Hepatocyte (in vitro differentiated cells): Measurements from ENCODE around the gene LRRC37B. TPM values are rescaled to one million over a fixed set of nuclear protein-coding genes. Genes with fewer than 3 reads are reported as not detected.

ENCODE experiments used
- DNase-seq: peaks from one replicate; pipeline ENCODE4 v3.0.0-alpha.2; 2016; ENCODE audit warnings: low spot score
- H2AFZ ChIP-seq: fragments of 200-600 bp; sonication (generic); 2 replicates; pipeline ENCODE4 v1.6.0; 2016; ENCODE audit warnings: antibody characterized with exemption, mild to moderate bottlenecking
- H3K27ac ChIP-seq: fragments of 200-600 bp; sonication (generic); 2 replicates; pipeline ENCODE4 v1.5.1; 2016; ENCODE audit warnings: mild to moderate bottlenecking
- H3K27me3 ChIP-seq: fragments of 200-600 bp; sonication (generic); 2 replicates; pipeline ENCODE4 v1.6.1; 2016
- H3K36me3 ChIP-seq: fragments of 200-600 bp; sonication (generic); replicated peaks from 2 replicates; pipeline ENCODE4 v1.5.1; 2016; ENCODE audit warnings: low read depth; ENCODE audit not compliant: insufficient read depth
- H3K4me1 ChIP-seq: fragments of 200-600 bp; sonication (generic); 2 replicates; pipeline ENCODE4 v1.5.1; 2016; ENCODE audit warnings: mild to moderate bottlenecking, moderate library complexity; ENCODE audit not compliant: insufficient read depth
- H3K4me2 ChIP-seq: fragments of 200-600 bp; sonication (generic); 2 replicates; pipeline ENCODE4 v1.6.0; 2016
- H3K4me3 ChIP-seq: fragments of 200-600 bp; sonication (generic); 2 replicates; pipeline ENCODE4 v1.5.1; 2016; ENCODE audit warnings: mild to moderate bottlenecking
- H3K79me2 ChIP-seq: fragments of 200-600 bp; sonication (generic); 2 replicates; pipeline ENCODE4 v1.6.0; 2017; ENCODE audit warnings: mild to moderate bottlenecking
- H3K9me2 ChIP-seq: fragments of 200-600 bp; sonication (generic); replicated peaks from 2 replicates; pipeline ENCODE4 v1.6.0; 2017; ENCODE audit warnings: mild to moderate bottlenecking; ENCODE audit not compliant: insufficient read depth
- H3K9me3 ChIP-seq: fragments of 200-600 bp; sonication (generic); 2 replicates; pipeline ENCODE4 v1.5.1; 2016; ENCODE audit warnings: low read depth, mild to moderate bottlenecking
- H4K20me1 ChIP-seq: fragments of 200-600 bp; sonication (generic); 2 replicates; pipeline ENCODE4 v1.6.0; 2016; ENCODE audit warnings: mild to moderate bottlenecking; ENCODE audit not compliant: insufficient read depth, poor library complexity, severe bottlenecking
- CTCF ChIP-seq: fragments of 200-600 bp; sonication (generic); IDR thresholded peaks from 2 replicates; pipeline ENCODE4 v1.5.1; 2016; ENCODE audit warnings: antibody characterized with exemption, mild to moderate bottlenecking; ENCODE audit not compliant: poor library complexity
- EZH2 ChIP-seq: fragments of 200-600 bp; sonication (generic); IDR thresholded peaks from 2 replicates; pipeline ENCODE4 v1.6.1; 2016; ENCODE audit warnings: antibody characterized with exemption, mild to moderate bottlenecking, borderline replicate concordance
- EZH2phosphoT487 ChIP-seq: fragments of 200-600 bp; sonication (generic); IDR thresholded peaks from one replicate; pipeline ENCODE4 v1.6.1; 2018; ENCODE audit warnings: antibody characterized with exemption, mild to moderate bottlenecking, low read depth, moderate library complexity; ENCODE audit not compliant: unreplicated experiment, severe bottlenecking
- WGBS: methylation state at CpG from one replicate; pipeline ENCODE4 v1.1.6; 2016; ENCODE audit warnings: low lambda C conversion rate; ENCODE audit errors: missing lambda C conversion rate; 5-methylcytosine and 5-hydroxymethylcytosine counted together
- polyA plus RNA-seq: library from polyadenylated mRNA; unstranded; fragments of >200 nt; fragmentation: Nextera tagmentation; extraction: Ambion mirVana; gene quantifications from 2 replicates; pipeline ENCODE4 v1.2.1, GENCODE V29; 2016
- total RNA-seq: library from RNA; depleted of rRNA; stranded (reverse); fragments of >200 nt; gene quantifications from 2 replicates; pipeline ENCODE4 v1.2.3, GENCODE V29; 2014

LRRC37B gene
- total and polyA plus RNA-seq, 2 experiments from 2014 or later = 13.3 to 14.6 TPM

GRCh38 chr17:32010114-32010513 lies 2.9 kb downstream of the LRRC37B start:
- no peak overlapping the region for H3K4me3 ChIP-seq
- no peak overlapping the region for H3K27ac ChIP-seq
- TF ChIP-seq EZH2 = no peak
- no peak for TF ChIP-seq CTCF
- TF ChIP-seq EZH2phosphoT487 = no peak
- H3K36me3 ChIP-seq = no peaks in the 10 kb centered on the region
- peaks cover 7% of the 10 kb centered on the region for H3K4me1 ChIP-seq
- H3K4me2 ChIP-seq = peak overlapping the region; percentile 100
- H3K27me3 ChIP-seq = no peaks in the 10 kb centered on the region
- H2AFZ ChIP-seq = no peak overlapping the region
- DNase-seq = no peak
- peaks cover 10% of the 10 kb centered on the region for H4K20me1 ChIP-seq
- peaks cover 73% of the 10 kb centered on the region for H3K79me2 ChIP-seq
- H3K9me2 ChIP-seq = no peaks in the 10 kb centered on the region
- WGBS = 97% methylated on average over 4 of the region's 4 CpGs
- no peaks in the 10 kb centered on the region for H3K9me3 ChIP-seq

- DNase-seq = peak; percentile 16
- H3K9me2 ChIP-seq = no peaks in the 10 kb centered on the region
- TF ChIP-seq CTCF (no peak), EZH2 (no peak), EZH2phosphoT487 (no peak)
- peaks cover 3% of the 10 kb centered on the region for H4K20me1 ChIP-seq
- no peaks in the 10 kb centered on the region for H3K36me3 ChIP-seq
- no peaks in the 10 kb centered on the region for H3K9me3 ChIP-seq
- H2AFZ ChIP-seq = no peak overlapping the region
- H3K27me3 ChIP-seq = no peaks in the 10 kb centered on the region
- peaks cover 3% of the 10 kb centered on the region for H3K4me1 ChIP-seq
- peaks cover 76% of the 10 kb centered on the region for H3K79me2 ChIP-seq
- WGBS = 70% methylated on average over 9 of the region's 9 CpGs
- H3K4me2 ChIP-seq = peak overlapping the region; percentile 34
- H3K27ac ChIP-seq = no peak overlapping the region
- no peak overlapping the region for H3K4me3 ChIP-seq
These were observed 8.2 kb downstream of the LRRC37B start for GRCh38 chr17:32015245-32016013.

DNA sequence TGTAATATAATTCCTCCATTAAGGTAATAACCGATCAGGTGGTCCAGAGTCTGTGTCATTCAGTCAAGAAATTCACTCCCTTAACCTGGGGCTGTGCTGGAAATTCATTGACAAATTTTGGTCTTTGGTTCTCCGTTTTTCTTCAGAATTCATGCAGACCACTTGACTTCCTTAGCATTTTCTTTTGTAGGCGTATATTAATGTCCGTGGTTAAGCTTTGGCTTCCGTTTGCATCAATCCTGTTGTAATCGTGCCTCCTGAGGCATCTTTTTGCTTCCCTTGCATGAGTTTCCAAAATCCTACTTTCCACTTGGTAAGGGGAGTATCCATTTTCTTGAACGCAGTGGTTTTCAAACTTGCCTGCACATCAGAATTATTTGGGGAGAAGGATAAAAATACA lies 9.0 kb downstream of the LRRC37B start:
- H3K79me2 ChIP-seq = peaks cover 68% of the 10 kb centered on the region
- no peaks in the 10 kb centered on the region for H3K9me2 ChIP-seq
- H3K27me3 ChIP-seq = no peaks in the 10 kb centered on the region
- H3K4me2 ChIP-seq = no peak overlapping the region
- no peaks in the 10 kb centered on the region for H3K9me3 ChIP-seq
- no peak overlapping the region for H3K4me3 ChIP-seq
- H2AFZ ChIP-seq = no peak overlapping the region
- 94% methylated on average over 7 of the region's 7 CpGs for WGBS
- H3K27ac ChIP-seq = no peak overlapping the region
- H4K20me1 ChIP-seq = peaks cover 3% of the 10 kb centered on the region
- H3K36me3 ChIP-seq = no peaks in the 10 kb centered on the region
- DNase-seq = no peak
- no peak for TF ChIP-seq EZH2
- peaks cover 3% of the 10 kb centered on the region for H3K4me1 ChIP-seq

DNA sequence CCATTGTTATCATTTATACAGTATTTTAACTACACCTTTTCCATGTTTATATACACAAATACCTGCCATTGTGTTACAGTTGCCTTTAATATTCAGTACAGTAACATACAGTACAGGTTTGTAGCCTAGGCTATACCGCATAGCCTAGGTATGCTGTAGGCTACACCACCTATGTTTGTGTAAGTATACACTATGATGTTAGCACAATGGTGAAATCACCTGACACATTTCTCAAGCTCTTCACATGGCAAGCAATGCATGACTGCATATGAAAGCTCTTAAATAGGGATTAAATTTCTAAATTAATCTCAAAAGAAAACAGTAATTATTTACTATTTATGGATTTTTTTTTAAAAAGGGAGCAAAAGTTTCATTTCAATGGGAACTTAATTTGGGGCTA lies 12.0 kb downstream of the LRRC37B start:
- Histone ChIP-seq H2AFZ (no peak overlapping the region), H3K27me3 (no peaks in the 10 kb centered on the region), H3K79me2 (peaks cover 38% of the 10 kb centered on the region), H4K20me1 (no peaks in the 10 kb centered on the region), H3K9me3 (no peaks in the 10 kb centered on the region), H3K4me1 (peaks cover 3% of the 10 kb centered on the region), H3K27ac (no peak overlapping the region), H3K4me3 (no peak overlapping the region), H3K36me3 (no peaks in the 10 kb centered on the region), H3K9me2 (no peaks in the 10 kb centered on the region), H3K4me2 (no peak overlapping the region)
- WGBS = 96% methylated on average over 1 of the region's 1 CpG
- DNase-seq = no peak
- TF ChIP-seq CTCF (no peak), EZH2phosphoT487 (no peak), EZH2 (no peak)
